NCI-H1092 treated with DMSO at 0.1 percent for 48 hours (cell line): Measurements from ENCODE around the gene LDLRAD4.
A peak's percentile ranks its signal among the peaks of the same experiment; 100 is the strongest.

Experiments used
- DNase-seq: peaks from one replicate; lab custom pipeline; 2025; lab: John Stamatoyannopoulos, UW

LDLRAD4 gene

GRCh38 chr18:13514558-13514957 lies 296.0 kb downstream of the LDLRAD4 start:
- DNase-seq: no peak

DNA sequence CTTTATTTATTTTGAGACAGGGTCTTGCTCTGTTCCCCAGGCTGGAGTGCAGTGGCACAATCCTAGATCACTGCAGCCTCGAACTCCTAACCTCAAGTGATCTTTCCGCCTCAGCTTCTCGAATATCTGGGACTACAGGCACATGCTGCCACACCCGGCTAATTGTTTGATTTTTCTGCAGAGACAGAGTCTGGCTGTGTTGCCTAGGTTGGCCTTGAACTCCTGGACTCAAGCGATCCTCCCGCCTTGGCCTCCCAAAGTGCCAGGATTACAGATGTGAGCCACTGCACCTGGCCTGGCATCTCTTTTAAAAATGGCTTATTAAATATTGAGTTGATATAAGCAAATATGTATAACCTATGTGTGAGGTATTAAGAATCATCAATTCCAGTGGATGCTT lies 298.3 kb downstream of the LDLRAD4 start:
- no peak for DNase-seq

DNA sequence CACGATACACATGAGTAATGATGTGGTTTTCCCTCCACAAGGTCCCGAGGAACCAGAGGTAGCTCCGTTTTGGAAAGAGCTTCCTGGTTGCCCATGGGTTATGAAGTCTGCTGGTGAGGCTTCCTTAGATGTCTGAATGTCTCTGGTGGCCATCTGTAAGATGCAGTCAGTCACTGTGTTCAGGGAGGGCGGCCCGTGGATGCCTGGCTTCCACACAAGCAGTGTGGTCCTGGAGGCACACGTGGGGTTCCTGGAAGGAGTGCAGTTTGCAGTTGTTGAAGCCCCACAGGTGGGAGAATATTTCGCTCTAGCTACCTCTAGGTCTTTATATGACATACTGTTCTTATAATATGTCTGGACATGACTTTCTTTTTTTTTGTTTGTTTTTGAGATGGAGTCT lies 298.8 kb downstream of the LDLRAD4 start:
- DNase-seq: no peak

DNA sequence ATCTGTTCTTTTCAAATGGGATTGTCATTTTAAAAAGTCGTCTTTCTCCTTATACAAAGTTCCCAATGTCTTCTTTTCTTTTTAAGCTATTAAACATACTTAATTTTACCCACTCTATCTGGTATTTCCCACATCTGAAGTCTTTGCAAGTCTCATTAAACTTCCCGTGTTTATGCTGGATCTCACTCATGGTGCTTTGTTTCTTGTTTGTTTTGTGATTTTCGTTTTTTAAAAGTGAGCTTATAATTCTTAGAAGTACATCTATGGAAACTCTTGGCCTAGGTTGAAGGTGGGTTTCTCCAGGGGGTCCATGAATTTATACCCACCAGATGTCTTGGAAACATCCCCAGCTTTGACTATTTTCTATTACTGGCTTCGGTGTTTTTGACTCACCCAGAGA lies 299.8 kb downstream of the LDLRAD4 start:
- DNase-seq: no peak

- DNase-seq: no peak
Observed at GRCh38 chr18:13520306-13520705, 301.7 kb downstream of the LDLRAD4 start.

DNA sequence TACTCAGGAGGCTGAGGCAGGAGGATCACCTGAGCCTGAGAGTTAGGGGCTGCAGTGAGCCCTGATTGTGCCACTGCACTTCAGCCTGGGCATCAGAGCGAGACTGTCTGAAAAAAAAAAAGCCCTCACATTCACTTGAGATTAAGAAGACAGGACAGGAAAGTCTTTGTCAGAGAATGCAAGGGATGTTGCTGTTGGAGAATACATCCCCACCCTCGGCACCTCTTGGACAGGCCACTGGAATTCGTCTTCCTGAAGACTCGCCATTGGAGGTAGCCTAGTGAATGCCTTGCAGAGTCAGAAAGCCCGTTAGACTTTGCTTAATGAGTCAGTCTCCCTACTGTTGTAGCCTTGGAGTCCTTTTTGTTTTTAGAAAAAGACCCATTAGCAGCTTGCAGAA lies 302.2 kb downstream of the LDLRAD4 start:
- no peak for DNase-seq

DNA sequence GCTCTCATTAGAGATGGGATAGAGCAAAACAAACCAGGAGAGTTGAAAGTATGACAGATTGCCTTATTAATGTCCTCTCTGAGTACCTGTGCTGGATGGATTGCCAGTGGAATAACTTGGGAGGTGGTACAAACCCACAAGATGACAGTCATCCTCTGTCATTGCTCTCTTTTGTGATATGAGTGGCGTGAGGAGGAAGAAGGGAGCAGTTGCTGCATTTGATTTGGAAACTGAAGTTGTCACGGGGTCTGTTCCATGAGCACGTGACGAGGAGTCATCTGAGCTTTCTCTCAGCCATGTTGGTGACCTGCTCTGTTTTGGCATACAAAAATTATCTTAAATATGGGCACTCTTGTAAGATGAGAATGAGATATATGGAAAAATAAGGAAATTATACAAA lies 302.9 kb downstream of the LDLRAD4 start:
- DNase-seq: no peak

DNA sequence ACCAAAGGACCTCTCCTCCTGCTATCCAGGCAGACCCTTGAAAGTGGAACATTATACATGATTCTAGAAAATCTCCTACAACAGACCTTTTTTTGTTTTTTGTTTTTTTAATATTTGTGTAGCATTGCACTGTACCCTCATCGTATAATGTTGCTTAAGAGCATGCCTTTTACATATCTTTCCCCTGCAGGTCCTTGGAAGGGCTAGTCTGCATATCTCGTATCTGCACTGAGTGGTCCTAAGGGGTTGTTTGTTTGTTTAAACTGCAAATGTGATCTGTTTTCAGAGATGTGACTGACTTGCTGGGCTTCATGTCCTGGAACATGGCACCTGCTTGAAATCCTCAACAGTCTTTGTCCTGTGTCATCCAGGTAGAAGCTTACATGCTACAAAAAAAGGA lies 303.7 kb downstream of the LDLRAD4 start:
- DNase-seq: no peak

DNA sequence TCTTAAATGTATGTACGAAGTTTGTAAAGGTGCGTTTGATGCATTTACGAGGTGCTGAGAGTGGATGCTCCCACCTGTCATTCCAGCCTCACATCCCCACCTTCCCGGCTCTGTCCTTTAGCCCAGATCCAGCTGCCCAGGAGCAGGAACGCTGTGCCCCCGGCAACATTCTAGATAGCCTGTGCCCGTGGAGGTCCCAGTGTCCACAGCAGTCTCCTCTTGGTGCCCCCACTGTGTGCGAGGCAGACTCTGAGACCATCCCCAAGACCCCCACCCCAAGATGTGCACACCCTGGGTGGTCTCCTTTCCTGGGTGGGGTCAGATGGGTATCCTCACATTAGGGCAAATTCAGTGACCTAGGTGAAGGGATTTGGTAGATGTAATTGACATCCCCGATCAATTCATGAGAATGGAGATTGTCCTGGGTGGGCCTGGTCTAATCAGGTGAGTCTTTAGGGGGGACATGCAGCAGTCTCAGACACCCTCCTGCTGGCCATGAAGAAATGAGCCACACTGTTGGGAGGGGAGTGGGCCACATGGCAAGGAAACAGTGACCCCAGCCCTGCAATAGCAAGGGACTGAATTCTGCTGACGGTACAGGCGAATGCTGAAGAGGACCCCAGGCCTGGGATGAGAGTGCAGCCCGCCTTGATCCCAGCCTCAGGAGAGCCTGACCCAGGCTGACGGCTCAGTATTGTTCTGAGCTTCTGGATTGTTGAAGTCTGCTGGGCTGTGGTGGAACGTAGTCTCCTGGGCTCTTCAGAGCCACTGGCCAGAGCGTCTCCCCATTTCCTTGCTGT lies 304.5 kb downstream of the LDLRAD4 start:
- no peak for DNase-seq

DNA sequence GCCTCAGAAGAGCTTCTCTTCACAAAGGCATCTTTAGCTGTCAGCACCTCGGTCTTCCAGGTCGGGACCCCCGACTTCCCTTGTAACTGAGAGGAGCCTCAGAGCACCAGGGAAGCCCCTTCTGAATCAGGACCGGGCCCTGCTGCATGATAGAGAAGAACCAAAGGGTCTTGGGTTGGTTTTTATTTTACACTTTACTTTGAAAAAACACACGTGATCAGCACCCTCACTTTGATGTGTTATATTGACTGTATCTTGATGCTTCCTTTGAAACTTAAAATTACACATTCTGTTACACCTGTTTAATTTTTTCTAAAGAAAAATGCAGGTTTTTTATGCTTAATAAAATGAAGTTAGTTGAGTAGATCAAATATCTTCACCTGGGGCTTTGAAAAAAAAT lies 305.5 kb downstream of the LDLRAD4 start:
- DNase-seq: no peak

DNA sequence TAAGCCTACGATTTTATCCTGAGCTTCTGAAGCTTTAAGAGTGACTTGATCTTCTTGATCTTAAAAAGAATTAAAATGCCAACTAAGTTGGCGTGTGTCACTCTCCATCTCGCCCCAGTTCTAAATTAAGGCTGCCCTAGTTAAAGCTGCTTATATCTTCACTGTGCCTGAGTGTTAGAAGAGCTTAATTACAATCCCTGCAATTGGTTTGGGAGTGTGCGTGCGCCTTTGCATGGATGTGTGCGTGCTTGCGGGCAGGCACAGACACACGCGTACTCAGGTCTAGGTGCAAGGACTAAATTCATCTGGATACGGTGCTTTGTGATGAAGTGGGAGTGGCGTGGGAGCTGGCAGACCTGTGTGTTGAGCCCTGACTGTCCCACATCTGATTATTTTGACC lies 306.3 kb downstream of the LDLRAD4 start:
- DNase-seq: no peak

DNA sequence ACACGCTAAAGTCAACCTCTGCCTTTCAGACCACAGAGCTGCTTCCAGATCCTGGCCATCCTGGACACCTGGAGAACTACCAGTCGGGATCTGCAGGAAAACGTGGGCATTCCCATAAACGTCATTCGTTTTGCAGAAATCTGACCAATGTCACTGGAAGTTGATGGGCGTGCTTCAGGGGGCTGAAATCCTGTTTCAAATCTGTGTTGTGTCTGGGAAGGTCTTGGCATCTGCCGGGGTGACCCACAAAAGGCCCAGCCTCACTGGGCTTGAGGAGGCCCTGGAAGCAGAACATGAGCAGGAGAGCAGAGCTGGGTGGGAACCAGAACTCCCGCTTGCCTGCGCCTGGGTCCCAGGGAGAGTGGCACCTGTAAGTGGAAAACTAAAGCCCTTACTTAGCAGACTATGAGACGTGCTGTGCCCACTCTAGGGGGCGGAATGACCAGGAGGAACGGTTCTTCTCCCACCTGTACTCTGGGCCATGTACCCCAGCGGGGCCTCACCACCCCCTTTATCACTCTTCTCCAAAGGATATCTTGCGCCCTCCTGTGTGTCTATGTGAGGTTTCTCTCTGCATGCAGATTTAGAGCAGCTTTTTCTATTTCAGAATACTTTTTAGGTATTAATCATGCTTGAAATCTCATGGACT lies 306.9 kb downstream of the LDLRAD4 start:
- no peak for DNase-seq

DNA sequence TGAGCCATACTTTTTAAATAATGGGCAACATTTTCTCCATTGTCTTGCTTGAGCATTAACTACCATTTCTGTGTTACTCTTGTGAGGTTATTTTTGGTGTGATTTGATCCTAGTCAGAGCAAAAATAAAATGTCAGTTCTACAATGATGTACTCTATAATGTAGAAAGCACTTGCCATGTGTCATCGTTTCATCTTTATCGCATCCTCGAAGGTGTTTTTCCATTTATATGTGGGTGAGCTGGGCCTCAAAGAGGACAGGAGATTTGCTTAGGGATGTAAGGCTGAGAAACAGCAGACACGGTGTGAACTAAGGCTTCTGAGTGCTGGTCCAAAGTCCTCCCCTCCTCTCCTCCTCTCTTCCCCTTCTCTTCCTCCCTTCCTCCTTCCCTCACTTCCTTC lies 308.0 kb downstream of the LDLRAD4 start:
- no peak for DNase-seq

GRCh38 chr18:13527256-13527655 lies 308.7 kb downstream of the LDLRAD4 start:
- DNase-seq: no peak

DNA sequence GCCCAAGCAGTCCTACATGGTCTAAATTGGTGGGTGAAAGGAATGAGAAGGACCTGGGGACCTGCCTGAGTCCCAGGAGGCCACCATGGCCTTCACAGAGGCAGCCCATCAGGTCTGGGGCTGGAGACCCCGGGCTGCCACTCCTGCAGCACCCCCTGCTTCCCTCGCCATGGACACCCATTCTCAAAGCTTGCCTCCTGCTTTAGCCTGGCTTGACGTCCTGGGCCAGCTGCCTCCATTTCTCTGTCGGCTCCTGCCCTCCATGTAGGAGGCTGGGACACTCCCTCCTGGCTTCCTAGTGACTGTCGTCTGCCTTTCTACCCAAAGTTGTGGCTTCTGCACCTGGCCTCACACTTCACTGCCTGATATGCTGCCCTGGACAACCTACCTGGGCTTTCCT lies 309.2 kb downstream of the LDLRAD4 start:
- DNase-seq: no peak

GRCh38 chr18:13528739-13529392 lies 310.3 kb downstream of the LDLRAD4 start:
- DNase-seq: no peak

DNA sequence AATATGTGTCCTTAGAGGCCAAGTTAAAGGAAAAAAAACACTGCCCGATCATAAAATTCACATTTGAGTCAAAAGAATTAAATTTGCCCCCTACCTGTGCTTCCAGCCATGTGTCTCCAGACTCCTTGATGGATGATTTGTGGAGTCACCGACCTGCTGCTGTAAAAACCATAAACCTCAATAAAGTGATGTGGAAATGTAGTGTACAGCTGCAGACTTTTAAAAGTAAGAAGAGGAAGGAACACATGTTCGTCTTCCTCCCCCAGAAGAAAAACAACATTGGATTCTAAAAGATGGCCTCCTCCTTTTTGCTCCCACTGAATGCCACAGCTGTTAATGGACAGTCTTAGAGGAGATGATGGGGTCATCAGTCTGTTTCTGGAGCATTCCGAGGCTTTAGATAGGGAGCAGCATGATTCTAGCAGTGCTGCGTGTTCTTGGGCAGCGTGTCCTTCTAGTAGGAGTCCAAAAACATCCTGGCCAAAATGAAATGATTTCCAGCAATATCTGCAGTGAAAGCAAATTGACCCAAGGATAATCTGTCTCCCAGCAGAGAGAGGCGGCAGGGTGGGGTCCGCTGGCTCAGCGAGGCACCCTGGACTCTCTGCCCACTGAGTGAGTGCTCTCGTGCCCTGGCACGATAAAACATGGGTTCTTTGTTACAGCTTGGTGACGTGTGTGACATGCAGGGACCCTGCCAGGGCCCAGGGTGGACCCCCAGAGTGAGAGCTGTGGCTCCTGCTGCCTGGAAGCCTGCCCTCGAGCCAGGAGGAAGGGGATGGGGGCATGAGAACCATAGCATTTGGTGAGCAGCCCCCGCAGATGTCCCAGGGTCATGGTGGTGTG lies 311.7 kb downstream of the LDLRAD4 start:
- DNase-seq: no peak

DNA sequence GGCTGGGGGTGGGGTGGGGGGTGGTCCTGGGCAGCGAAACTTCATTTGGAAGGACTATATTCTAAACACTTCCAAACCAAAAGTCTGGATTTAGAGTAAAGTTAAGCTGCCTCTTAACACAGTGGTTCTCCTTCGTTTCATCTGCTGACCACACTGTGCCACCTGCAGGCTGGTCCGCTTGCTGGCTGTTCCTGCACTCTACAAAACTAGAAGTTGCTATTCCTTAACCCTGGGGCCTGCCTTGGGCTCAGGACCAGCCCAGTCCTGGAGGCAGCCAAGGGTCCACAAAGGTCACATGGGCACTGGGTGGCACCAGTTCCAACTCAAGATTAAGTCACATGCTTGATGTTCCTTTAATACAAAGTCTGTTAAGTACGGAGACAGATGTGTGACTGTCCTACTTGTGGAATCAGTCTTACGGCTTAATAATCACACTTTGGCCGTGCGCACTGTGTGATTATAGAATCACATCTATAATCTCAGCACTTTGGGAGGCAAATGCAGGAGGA lies 312.4 kb downstream of the LDLRAD4 start:
- DNase-seq: peak; percentile 6

DNA sequence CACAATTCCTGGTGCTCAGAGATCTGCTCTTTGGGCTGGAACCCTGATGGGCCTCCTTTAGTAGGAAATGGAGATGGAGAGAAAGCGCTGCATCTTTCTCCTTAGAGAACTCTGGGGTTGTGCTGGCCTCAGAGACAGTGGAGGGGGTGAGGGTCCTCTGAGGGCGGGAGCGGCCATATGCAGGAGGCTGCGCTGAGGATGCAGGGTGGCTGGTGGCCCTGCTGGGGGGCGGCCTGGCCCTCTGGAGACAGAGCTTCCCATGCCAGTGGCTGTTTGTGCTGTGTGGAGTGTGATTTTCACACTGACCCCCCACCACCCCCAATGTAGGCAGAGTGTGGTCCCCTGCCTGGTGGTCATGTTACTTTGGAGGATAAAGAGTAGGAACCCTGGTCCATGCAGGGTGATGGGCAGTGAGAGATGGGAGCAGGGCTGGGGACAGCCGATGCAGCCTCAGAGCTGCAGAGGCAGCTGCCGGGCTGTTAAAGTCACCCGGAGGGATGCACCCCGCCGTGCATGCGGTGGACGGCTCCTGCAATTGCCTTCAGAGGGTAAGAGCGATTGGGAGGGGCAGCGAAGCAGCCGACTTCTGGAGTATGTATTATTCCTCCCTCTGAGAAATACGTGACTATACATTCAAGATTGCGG lies 313.2 kb downstream of the LDLRAD4 start:
- no peak for DNase-seq

DNA sequence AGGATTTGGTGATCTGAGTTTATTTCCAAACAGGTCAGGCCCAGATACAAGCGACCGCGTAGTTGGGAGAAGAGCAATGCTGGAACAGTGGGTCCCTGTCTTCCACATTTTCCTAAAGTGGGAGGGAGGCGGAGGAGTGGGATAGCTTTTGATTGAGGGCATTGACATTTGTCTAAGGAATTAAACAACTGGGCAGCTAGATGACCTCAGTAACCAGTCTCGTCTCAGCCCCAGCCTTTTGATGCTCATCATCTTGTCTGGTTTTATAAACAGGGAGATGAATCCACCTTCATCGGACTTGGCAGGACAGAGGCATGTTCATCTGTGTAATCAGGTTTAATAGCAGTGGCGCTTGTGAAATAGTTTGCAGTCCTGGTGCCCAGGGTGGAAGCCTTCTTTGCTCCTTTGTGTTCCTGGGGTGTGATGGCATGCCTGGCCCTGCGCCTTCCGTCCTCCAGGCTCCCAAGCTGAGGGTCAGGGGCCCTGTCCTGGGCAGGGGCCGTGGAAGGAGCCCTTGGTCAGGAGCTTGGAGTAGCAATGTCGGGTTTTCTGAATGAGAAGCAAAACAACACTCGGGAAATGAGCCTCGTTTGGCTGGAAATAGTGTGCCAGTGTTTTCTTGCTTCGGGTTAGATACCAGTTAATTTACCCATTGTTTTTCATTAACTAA lies 314.0 kb downstream of the LDLRAD4 start:
- DNase-seq: no peak

DNA sequence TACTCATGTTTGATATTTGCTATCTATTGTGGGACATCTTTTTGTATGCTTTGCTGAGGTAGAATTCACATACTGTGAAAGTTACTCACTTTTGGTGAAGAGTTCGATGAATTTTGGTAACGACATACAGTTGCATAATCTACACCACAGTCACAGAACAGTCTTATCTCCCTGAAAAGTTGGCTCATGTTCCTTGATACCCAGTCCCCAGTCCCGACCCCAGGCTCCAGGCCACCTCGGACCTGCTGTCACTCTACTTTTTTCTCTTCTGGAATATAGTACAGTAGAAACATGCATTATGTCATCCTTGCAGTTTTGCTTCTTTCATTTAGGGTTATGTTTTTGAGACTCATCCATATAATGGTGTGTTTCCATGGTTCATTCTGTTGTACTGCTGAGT lies 316.1 kb downstream of the LDLRAD4 start:
- no peak for DNase-seq
